HG02943 (cell line): ENCODE data around the gene RASL11A.
"Not testable (repeated sequence)": the region's sequence is repeated elsewhere in the genome, so short reads cannot be mapped to it uniquely, and the experiment has no call there.

Experiments used
- ATAC-seq: cut with Tn5 transposase; IDR thresholded peaks from one replicate; pipeline ENCODE4 v1.9.1; 2021; ENCODE audit warnings: mild to moderate bottlenecking, low read depth, moderate library complexity; ENCODE audit not compliant: unreplicated experiment

RASL11A gene

DNA sequence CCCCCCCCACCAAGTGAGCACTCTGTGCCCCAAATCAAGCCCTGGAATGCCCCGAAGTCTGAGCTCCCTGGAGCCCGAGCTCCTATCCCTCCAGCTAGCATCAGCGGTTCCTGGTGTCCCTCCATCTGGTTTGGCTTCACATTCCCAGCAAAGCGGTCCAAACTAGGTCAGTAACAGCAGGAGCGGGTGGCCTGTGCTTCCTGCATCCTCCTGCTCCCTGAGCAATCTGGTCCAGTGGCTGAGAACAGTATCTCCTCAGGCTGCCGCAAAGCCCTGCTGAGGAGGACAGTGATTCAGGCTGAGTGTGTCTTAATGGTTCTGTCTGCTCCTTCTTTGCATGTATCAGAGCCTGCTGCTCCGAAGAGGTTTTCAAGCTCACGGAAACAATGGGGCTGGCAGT lies 25.9 kb downstream of the RASL11A start:
- no peak for ATAC-seq

GRCh38 chr13:27298849-27299248 lies 28.2 kb downstream of the RASL11A start:
- no peak for ATAC-seq

DNA sequence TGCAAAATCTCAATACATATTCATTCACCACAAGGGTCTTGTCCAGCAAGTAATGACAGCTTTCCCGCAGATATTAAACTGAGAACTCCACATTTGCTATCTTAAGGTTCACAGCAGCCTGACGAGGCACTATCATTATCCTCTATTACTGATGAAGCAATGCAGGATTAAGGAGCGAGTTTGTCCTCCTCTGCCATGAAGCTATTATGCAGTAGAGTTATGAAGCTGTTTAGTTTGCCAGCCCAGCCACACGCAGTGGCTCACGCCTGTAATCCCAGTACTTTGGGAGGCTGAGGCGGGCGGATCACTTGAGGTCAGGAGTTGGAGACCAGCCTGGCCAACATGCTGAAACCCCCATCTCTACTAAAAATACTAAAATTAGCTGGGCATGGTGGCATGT lies 29.8 kb downstream of the RASL11A start:
- ATAC-seq: not testable (repeated sequence)

DNA sequence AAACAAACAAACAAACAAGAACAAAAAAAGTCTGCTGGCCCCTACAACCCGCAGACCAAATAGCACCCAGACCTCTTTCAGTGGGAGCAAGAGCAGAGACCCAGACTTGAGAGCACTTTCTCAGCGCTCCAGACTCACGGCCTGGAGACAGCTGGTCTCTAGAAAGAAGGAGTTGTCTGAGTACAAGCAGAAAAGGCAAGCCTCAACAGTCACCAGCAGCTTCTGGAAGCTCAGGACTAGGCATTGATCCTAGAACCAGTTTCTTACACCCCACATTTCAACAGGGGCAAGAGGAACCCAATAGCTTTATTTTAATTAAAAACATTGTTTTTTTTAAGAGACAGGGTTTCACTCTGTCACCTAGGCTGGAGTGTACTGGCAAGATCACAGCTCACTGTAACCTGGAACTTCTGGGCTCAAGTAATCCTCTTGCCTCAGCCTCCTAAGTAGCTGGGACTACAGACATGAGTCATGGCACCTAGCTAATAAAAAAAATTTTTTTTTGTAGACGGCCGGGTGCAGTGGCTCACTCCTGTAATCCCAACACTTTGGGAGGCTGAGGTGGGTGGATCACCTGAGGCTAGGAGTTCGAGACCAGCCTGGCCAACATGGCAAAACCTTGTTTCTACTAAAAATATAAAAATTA lies 30.4 kb downstream of the RASL11A start:
- ATAC-seq: no peak

DNA sequence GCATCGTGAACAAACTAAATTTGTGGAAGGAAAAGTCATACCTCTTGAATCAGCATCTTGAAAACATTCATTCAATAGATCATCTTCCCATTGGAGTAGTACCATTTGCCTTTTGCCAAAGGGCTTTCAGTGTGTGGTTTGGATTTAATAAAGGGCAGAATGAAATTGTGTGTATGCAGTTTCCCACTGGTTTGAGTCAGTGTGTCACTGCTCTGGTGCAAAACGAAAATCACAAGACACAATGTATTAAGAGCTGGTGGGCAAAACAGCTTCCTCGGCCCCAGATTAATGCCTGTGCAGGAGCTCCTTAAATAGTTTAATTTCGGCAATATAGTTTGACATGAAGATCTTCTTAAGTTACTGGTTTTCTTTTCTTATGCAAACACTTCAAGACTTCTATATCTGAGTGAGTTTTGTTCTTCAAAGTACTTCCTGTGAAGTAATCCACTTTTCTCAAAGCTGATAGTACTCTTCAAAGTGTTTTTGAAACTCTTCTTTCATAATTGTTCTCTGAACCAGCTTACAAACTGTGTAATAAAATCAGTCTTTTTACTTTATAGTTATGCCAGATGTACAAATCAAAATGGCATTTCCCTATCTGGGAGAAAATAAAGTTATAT lies 32.1 kb downstream of the RASL11A start:
- ATAC-seq: no peak

GRCh38 chr13:27304099-27304498 lies 33.5 kb downstream of the RASL11A start:
- no peak for ATAC-seq

- no peak for ATAC-seq
Observed at GRCh38 chr13:27304611-27305010, 34.0 kb downstream of the RASL11A start.

DNA sequence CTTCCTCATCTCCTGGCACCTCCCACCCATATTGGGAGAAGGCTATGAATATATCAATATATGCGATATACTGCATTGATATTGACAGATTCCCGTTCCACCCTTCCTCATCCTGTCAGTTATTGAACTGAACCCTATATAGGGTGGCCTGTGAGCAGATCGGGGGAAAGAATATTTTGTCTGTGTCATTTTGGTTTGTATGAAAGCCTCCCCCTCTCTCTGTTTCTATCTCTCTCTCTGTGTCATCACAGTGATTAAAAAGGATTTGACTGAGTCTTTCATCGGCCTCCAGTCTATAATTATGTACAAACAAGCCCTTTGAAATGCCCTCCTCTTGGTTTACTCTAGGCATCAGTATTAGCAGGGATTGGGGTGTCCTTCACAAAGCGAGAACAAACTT lies 35.7 kb downstream of the RASL11A start:
- no peak for ATAC-seq

GRCh38 chr13:27308941-27309340 lies 38.3 kb downstream of the RASL11A start:
- no peak for ATAC-seq

- ATAC-seq: no peak
Observed at GRCh38 chr13:27309401-27309958, 38.9 kb downstream of the RASL11A start.

GRCh38 chr13:27309967-27310598 lies 39.5 kb downstream of the RASL11A start:
- ATAC-seq: no peak

GRCh38 chr13:27310946-27311345 lies 40.3 kb downstream of the RASL11A start:
- ATAC-seq: no peak

- no peak for ATAC-seq
Observed at GRCh38 chr13:27311518-27312210, 41.0 kb downstream of the RASL11A start.

- ATAC-seq: no peak
Observed at GRCh38 chr13:27313770-27314169, 43.1 kb downstream of the RASL11A start.

DNA sequence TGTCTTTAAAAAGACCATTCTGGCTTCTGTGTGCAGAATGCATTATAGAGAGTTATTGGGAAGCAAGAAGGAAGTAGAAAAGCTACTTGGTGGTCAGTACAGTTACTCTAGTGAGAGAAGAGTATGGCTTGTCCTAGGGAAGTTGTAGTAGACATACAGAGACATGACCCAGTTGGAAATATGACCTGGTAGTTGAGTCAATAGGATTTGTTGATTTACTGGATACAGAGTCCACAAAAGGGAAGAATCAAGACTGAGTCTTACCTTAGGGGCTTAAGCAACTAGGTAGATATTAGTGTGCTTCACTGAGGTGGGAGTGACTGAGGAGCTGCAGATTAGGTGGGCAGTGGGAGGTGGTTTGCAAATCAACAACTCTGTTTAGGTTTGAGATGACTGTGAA lies 48.8 kb downstream of the RASL11A start:
- no peak for ATAC-seq

DNA sequence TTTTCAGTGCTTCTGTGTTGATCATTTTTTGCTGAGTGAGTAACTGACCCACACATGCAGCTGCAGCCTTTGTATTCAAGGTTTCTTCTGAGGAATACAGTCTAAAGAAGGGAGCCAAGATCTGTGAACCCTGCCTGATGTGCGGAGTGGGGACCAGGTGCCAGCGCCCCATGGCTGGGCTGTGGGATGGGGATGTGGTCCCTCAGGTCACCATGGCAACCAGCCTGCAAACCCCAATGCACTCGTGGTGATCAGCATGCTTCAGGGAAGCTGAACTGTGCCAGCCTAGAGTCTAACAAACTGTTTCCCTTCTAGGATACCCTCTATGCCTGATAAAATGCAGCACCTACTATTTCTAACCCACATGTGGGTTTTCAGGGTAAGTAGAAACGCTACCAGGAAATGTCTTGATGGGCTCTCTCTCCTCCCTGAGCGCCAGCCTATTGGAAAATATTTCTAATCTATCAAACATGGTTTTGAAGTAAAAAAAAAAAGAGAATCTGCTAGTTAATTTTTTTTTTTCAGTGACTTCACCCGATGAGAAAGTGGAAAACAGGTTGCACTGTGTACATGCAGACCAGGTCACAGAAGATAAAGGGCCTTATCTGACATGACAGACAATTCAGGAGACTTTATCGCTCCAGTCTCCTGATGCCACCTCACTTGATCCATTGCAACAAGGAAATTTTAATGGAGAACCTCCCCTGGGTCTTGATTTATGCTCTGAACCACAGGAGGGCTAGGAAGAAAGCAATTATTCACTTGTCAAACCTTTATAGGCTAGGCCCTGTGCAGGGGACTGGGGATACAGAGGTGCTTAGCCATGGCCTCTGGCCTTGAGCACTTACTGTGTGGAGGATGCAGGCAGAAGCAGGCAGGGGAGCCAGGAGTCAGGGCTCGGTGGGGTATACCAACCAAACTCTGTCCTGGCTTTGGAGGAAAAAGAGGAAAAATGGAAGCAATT lies 51.1 kb downstream of the RASL11A start:
- ATAC-seq: no peak

GRCh38 chr13:27322443-27322842 lies 51.8 kb downstream of the RASL11A start:
- not testable (repeated sequence) for ATAC-seq
